Gastroesophageal sphincter (tissue), 3 donors: ENCODE measurements around the gene TFR2.

Source experiments
- EP300 ChIP-seq: sonication (generic); formaldehyde crosslinking; IDR thresholded peaks from one replicate; pipeline ENCODE4 v1.6.1; 2017; ENCODE audit warnings: antibody characterized with exemption, mild to moderate bottlenecking
- POLR2A ChIP-seq, 2 donors: fragments of 450-650 bp; IDR thresholded peaks; one replicate each; pipeline ENCODE4 v1.6.1; 2017; ENCODE audit warnings: antibody characterized with exemption in 2 of 2, mild to moderate bottlenecking in 2 of 2, moderate library complexity in 1 of 2
- POLR2AphosphoS5 ChIP-seq: sonication (generic); formaldehyde crosslinking; IDR thresholded peaks from one replicate; pipeline ENCODE4 v1.6.1; 2017; ENCODE audit warnings: antibody characterized with exemption
- TF ChIP-seq, protein P1 (sequence below), 4 experiments: fragments of 200-600 bp in 2 of 4; fragments of 450-650 bp in 2 of 4; sonication (generic) in 1 of 4; IDR thresholded peaks; one replicate each; pipeline ENCODE4 v1.5.1; 2017 to 2019; ENCODE audit warnings: antibody characterized with exemption in 4 of 4, mild to moderate bottlenecking in 2 of 4, moderate library complexity in 2 of 4

DNA sequence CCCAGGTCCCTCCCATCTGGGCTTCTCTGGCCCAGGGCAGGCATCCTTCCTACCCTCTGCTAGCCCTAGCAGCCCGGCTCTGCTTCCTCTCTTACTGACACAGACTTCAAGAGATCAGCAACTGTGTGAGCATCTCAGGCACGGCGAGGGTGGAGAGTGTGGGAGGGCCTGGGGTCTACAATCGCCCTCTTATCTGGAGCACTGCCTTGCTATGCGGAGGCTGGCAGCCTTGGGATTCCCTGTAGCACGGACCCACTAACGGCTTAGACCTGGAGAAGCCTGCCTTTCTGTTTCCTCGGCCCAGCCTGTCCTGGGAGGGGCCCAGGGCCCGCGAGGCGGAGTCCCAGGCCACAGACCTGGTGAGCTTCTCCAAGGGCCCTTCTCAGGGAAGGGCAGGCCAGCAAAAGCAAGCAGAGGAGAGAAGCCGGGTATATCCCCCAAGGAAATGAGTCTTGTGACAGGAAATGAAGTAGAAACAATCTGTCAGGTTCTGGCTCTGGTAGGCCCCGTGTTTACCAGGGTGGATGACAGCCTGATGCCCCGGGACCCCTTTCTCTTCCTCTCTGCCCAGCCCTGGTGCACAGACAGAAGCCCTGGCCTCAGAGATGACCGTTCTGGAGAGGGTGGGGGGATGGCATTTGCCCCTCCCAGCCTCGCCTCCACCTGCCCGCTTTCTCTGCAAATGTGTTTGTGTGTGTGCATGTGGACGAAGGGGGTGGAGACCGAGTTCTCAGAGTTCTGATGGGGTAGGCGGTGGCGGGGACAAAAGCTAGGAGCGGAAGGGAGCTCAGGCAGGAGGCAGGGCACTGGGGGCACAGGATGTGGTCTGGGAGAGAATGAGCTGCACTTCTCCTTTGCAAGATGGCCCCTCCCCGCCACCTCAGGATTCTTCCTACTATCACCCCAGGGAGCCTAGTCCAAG is 58.0 kb downstream of the TFR2 start:
- TF ChIP-seq POLR2A (IDR thresholded peaks at IDR 0.05) (no peak), EP300 (no peak), POLR2AphosphoS5 (no peak)
- TF ChIP-seq, protein P1, sequence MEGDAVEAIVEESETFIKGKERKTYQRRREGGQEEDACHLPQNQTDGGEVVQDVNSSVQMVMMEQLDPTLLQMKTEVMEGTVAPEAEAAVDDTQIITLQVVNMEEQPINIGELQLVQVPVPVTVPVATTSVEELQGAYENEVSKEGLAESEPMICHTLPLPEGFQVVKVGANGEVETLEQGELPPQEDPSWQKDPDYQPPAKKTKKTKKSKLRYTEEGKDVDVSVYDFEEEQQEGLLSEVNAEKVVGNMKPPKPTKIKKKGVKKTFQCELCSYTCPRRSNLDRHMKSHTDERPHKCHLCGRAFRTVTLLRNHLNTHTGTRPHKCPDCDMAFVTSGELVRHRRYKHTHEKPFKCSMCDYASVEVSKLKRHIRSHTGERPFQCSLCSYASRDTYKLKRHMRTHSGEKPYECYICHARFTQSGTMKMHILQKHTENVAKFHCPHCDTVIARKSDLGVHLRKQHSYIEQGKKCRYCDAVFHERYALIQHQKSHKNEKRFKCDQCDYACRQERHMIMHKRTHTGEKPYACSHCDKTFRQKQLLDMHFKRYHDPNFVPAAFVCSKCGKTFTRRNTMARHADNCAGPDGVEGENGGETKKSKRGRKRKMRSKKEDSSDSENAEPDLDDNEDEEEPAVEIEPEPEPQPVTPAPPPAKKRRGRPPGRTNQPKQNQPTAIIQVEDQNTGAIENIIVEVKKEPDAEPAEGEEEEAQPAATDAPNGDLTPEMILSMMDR (IDR thresholded peaks at IDR 0.05): no peak
